HG03354 (cell line): ENCODE results near the gene STAC.

Source experiments
- ATAC-seq: cut with Tn5 transposase; IDR thresholded peaks from one replicate; pipeline ENCODE4 v1.9.1; 2021; ENCODE audit warnings: mild to moderate bottlenecking; ENCODE audit not compliant: unreplicated experiment, poor library complexity, severe bottlenecking

Gene STAC

GRCh38 chr3:36380221-36381031, at the start of gene STAC:
TSS of gene STAC (plus strand) at chr3:36380504. CDS start at chr3:36380644, 140 bp downstream.
- no peak for ATAC-seq

GRCh38 chr3:36332139-36332538, 48.2 kb upstream of the STAC start:
- ATAC-seq = no peak

GRCh38 chr3:36362216-36362615, 18.1 kb upstream of the STAC start:
- ATAC-seq = no peak

- ATAC-seq = no peak
Measured at GRCh38 chr3:36362973-36363372, 17.3 kb upstream of the STAC start.

GRCh38 chr3:36364260-36364659, 16.0 kb upstream of the STAC start:
- ATAC-seq = no peak

GRCh38 chr3:36365829-36366228, 14.5 kb upstream of the STAC start:
- no peak for ATAC-seq

GRCh38 chr3:36366308-36366707, 14.0 kb upstream of the STAC start:
- no peak for ATAC-seq

GRCh38 chr3:36367912-36368573, 12.3 kb upstream of the STAC start:
- no peak for ATAC-seq

- no peak for ATAC-seq
Measured at GRCh38 chr3:36372534-36372935, 7.8 kb upstream of the STAC start.

GRCh38 chr3:36373084-36373483, 7.2 kb upstream of the STAC start:
- ATAC-seq = no peak

- no peak for ATAC-seq
Measured at GRCh38 chr3:36373666-36374065, 6.6 kb upstream of the STAC start.

GRCh38 chr3:36379872-36380220, 458 bp upstream of the STAC start:
- ATAC-seq = no peak

GRCh38 chr3:36381311-36381956, 1.1 kb downstream of the STAC start:
- no peak for ATAC-seq

GRCh38 chr3:36393563-36393962, 13.3 kb downstream of the STAC start:
- ATAC-seq = no peak

- ATAC-seq = no peak
Measured at GRCh38 chr3:36394176-36394575, 13.9 kb downstream of the STAC start.

- ATAC-seq = no peak
Measured at GRCh38 chr3:36397841-36398240, 17.5 kb downstream of the STAC start.

- no peak for ATAC-seq
Measured at GRCh38 chr3:36399933-36400332, 19.6 kb downstream of the STAC start.

- ATAC-seq = no peak
Measured at GRCh38 chr3:36401056-36401455, 20.8 kb downstream of the STAC start.

GRCh38 chr3:36403661-36404060, 23.4 kb downstream of the STAC start:
- no peak for ATAC-seq

- ATAC-seq = no peak
Measured at GRCh38 chr3:36405190-36405589, 24.9 kb downstream of the STAC start.

GRCh38 chr3:36408146-36408545, 27.8 kb downstream of the STAC start:
- no peak for ATAC-seq
